ENCODE measurements around the gene DPH2.

DPH2 gene

DNA sequence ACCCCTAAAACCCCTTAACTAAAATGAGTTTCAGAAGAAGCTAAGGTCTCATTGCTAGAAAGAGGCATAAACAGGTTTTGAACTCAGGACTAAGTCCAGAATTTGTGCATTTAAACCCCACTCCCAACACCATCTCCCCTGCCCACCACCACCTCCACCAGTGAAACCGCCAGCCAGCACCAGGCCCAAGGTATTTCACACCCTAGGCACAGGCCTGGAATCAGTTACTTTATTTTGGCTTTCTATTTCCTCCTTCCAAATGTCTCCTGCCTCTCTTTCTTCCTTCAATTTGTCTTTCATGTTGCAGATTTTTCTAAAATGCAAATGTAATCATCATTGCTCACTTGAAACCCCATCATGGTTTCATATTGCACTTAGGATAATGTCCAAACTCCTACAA, 24.9 kb upstream of the DPH2 start:
- no peak for DNase-seq (ENCODE audit: low read depth)

DNA sequence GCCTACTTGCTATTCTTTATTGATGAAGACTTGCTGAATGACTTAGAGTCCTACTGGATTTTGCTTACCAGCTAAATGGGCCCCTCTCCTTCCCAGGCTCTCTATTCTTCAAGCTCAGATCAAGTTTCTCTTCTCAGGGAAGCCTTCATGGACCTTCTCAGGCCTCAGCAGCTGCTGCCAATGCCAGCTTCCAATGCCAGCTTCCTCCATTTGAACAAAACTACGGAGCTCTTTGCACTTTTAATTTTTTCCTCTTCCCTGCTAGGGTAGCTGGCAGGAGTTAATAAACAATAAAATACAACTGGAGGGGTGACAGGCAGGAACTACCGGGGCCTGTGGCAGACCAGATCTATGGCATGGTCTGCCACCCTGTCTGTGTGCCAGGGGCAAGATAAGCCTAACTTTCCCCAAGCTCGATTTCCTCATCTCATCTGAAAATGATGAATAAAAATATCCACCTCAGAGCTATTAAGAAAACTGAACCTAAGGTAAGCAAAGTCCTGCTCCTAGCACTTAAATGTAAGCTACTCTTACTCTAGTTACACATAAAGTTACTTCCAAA, 24.1 kb upstream of the DPH2 start:
- DNase-seq (ENCODE audit: low read depth), result no peak

DNA sequence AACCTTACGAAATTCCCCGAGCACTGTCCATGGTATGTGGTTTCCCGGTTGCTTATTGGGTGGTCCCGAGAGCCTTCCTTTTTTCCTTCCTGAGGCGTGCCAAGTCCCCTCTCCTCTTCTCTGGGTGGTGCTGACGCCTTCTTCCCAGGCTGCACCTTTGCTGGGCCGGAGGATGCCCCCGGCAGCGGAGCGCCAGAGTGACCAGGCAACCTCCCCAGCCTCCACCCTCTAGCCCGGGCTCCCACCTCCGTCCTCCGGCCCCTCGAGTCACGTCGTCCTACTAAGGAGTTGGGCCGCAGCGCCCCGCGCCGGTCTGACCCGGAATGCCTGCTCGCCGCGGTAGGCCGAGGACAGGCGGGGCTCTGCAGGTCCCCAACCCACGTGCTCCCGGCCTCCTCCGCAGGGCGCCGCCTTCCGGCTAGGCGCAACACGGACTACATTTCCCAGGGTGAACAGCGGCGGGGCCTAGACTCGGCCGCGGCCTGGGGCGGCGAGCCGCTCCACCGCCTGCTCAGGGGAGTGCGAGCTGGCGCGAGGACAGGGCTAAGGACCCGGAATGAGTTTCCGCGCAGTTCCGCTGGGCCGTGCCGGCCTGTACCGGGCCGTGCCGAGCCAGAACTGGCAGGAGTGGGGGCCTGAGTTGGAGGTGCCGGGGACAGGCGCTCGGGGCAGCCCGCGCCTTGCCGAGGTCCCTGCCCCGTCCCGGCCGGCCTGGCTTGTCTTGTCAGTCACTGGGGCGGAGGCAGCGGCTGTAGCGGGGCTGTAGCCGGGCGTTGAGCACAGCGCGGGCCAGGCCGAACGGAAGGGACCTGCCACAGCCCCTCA, 23.4 kb upstream of the DPH2 start, which contains the start of gene IPO13:
Gene IPO13, plus strand, starts transcription at position 715 of the 825 bp plus-strand sequence. CDS start 651 bp downstream, outside the sequence.
- peak; percentile 80 for DNase-seq (ENCODE audit: low read depth)

DNA sequence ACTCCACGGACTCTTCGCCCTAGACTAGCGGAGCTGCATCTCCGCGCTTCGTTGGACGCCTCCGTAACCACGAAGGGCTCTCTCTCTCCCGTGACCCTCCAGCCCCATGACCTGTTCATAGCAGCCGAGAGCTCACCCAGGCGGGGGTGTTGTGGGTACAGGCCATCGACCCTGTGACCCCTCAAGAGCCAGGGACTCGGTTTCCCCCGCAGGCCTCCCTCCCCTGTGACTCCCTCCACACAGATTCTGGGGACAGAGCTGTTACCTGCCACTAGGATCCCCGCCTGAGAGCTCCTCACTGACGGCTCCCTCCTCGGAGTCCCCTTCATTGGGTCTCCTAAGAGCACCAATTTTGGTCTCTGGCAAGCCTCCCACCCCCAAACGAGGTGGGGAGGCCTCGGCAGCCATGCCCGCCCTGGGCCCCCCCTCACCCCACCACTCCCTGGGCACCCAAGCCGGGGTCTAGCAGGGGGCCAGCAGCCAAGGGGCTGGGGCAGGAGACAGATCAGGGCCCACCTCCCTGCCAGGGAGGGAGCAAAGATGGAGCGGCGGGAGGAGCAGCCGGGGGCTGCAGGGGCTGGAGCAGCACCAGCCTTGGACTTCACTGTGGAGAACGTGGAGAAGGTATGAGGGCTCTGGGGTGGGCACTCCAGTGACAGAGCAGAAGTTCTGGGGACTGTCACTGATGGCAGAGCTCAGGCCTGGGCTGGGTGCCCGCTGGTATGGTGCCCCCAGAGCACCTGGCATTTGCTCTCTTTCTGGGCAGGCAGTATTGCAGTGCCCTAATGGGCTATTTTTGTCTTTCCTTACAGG, 22.5 kb upstream of the DPH2 start:
- DNase-seq (ENCODE audit: low read depth), result no peak

DNA sequence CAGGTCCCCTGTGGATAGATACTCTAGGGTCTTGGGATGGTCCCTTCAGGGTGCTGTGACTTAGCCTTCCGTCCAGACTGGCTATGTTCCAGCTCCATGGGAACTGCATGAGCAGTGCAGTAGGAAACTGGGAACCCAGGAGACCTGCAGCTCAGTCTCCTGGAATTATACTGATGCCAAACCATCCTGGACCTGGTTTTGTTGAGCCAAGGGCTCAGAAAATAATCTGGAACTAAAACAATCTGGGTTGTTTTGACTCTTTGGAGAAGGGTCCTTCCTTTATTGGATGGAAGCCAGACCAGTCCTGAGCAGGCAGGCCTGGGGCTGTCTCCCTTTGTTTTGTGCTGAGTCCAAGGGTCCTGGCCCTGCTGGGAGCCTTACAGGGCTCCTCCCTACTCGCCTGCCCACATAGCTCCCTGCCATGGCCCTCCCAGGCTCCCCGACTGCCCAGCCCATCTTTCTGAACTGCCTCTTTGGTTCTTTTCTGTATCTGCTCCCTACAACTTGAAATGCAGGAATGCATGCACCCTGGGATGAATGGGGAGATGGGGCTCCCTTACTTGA, 21.9 kb upstream of the DPH2 start:
- DNase-seq (ENCODE audit: low read depth), result no peak

DNA sequence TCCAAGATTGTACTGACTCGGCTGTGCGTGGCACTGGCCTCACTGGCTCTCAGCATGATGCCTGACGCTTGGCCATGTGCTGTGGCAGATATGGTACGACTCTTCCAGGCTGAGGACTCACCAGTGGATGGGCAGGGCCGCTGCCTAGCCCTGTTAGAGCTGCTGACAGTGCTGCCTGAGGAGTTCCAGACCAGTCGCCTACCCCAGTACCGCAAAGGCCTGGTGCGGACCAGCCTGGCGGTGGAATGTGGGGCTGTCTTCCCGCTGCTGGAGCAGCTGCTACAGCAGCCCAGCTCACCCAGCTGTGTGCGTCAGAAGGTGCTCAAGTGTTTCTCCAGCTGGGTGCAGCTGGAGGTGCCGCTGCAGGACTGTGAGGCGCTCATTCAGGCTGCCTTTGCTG, 20.1 kb upstream of the DPH2 start:
- DNase-seq (ENCODE audit: low read depth), result no peak

DNA sequence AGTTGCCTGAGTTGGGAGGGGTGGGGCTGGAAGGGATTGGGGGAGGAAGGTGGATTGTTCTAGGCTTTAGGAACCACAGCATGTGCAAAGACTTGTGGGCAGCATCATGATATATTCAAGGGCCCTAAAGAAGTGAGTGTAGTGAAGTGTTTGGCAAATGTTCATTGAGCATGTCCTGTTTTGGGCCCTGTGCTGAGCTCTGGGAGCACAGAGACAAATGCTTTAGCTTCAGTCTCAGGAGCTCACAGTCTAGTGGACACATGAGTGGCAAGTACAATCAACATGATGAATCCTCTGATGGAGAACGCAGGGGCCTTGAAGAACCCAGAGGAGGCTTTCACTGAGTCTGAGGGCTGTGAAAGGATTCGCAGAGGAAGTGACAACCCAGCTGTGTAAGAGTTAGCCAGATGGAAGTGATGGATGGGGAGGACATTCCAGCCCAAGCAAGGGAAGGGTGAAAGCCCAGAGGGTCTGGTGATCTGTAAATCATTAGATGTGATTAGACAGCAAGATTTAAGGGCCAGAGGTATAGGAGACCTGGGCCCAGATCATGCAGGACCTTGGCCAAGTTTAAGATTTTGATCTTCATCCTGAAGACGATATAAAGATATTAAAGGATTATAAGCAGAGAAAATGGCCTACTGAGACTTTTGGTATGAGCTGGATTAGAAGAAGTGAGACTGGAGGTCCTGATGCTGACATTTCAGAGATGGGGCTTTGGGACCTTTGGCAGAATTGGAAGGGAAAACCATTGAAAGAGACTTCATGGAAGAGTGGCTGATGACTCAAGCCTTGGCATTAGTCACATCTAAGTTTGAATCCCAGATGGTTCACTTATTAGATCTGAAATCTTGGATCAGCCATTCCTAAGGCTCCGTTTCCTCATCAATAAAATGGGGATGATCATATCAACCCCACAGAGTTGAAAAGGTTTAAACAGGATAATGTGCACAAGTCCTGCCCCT, 18.5 kb upstream of the DPH2 start:
- no peak for DNase-seq (ENCODE audit: low read depth)

DNA sequence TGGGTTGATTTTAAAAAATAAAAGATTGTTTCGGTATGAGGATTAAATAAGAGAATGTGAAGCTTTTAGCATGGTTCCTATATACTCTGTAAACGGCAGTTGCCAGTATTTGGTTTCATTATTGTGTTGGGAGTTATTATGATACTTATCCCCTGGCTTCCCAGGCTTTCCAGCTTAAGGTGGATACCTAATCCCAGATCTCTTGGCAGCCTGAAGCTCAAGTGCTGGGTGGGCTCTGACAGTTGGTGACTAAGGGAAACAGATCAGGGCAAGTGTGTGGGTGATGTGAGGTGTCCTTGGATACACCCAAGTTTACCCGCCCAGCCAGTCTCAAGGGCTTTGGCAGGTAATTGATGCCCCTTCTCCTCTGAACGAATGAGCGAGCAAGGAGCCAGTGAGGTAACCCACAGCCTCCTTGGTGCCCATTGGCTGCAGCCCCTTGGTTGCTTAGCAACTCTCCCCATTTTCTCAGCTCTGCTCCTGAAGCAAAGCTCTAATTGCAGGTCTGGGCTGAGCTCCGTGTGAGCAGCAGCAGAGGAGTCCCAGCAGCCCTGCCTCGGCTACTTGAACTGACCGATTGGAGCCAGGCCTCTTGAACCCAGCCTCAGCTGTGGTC, 17.0 kb upstream of the DPH2 start:
- DNase-seq (ENCODE audit: low read depth), result no peak

DNA sequence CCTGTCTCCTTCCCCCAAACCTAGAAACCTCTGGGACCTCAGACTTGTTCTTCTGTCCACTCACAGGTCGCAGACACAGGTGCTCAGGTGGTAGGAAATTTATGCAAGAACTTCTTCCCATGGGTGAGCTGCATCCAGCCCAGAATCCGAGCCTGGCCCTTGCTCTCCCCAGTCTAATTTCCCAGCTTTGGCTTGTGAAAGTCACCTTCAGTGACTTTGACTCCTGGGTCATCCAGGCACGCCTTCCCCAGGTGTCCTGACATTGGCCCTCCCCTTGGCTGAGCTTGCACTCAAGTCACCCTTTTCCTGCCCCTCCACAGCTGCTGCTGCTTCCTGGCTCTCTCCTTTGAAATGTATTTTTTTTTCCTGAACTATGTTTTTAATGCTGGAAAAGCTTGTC, 16.4 kb upstream of the DPH2 start:
- DNase-seq (ENCODE audit: low read depth), result no peak

DNA sequence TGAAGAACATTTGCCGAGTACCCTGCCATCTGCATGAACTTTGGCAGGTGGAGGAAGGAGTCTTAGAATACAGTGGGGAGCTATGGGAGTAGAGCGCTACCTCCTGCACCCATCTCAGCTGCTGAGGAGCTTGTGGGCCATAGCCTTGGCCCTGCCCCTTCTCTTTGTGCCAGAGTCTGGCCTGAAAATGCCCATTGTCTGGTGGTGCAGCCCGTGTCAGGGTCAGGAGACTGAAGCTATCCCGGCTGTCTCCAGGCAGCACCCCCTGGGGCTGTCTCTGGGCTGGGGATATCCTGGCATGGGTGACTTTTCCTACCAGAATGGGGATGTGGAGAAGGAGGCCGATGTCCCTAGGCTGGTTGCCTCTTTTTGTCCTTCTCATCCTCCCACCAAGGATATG, 15.8 kb upstream of the DPH2 start:
- DNase-seq (ENCODE audit: low read depth), result no peak

DNA sequence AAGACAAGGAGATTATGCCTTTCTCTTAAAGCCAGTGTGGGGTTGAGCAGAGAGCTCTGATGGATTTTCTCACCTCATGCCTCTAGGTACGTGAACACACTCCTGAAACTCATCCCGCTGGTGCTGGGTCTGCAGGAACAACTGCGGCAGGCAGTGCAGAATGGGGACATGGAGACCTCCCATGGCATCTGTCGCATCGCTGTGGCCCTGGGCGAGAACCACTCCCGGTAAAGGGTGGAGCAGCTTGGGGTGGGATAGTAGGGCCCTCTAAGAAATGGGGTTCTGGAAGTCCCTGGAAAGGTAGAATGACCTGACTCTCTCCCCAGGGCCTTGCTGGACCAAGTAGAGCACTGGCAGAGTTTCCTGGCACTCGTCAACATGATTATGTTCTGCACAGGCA, 13.6 kb upstream of the DPH2 start:
- no peak for DNase-seq (ENCODE audit: low read depth)

DNA sequence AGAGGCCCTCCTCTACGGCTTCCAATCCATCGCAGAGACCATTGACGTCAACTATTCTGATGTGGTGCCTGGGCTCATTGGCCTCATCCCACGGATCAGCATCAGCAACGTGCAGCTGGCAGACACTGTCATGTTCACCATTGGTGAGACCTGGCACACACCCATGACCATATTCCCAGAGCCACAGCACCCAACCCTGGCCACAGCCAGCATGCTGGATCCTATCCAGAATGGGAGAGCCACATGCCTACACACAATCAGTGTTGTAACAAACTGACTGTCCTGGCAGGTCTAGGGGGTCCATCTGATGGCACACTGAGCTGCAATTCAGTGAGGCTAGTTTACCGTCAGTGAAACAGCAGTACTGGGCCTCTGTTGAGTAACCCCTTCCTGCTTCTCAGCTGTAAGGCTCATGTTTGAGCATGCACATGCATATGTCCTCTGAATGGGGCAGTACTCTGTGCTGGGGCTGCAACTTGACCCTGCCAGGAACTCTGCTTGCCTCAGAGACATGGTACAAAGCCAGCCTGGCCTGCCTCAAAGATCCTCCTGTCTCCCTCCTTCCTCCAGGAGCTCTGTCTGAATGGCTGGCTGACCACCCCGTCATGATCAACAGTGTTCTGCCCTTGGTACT, 12.3 kb upstream of the DPH2 start:
- DNase-seq (ENCODE audit: low read depth), result no peak

DNA sequence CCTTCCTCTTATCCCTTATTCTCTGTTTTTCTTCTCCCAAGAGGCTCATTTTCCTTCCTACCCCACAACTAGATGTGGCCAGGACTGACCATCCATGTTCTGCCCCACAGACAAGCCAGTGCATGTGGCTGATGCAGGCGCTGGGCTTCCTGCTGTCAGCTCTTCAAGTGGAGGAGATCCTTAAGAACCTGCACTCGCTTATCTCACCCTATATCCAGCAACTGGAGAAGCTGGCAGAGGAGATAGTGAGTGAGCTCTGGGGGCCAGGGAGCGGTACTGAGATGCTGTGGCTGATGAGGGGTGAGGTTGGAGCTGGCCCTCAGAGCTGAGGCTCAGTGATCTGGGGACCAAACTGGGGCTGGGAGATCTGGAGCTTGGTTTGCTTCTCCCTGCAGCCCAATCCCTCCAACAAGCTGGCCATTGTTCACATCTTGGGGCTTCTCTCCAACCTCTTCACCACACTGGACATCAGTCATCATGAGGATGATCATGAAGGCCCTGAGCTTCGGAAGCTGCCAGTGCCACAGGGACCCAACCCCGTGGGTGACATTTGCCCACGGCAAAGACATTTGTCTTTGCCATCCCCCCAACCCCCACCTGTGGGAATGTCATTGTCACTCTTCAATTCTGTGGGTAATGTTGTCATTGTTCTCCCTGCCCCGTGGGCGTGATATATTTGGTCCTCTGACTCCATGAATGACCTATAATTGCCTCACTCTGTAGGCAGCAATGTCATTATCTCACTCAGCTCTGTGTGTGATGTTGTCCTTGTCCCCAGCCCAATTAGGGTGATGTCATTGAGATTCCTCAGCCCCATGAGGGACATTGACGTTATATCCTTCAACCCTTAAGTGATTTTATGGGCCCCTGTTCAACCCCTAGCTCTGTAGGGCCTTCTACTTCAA, 11.2 kb upstream of the DPH2 start:
- no peak for DNase-seq (ENCODE audit: low read depth)

DNA sequence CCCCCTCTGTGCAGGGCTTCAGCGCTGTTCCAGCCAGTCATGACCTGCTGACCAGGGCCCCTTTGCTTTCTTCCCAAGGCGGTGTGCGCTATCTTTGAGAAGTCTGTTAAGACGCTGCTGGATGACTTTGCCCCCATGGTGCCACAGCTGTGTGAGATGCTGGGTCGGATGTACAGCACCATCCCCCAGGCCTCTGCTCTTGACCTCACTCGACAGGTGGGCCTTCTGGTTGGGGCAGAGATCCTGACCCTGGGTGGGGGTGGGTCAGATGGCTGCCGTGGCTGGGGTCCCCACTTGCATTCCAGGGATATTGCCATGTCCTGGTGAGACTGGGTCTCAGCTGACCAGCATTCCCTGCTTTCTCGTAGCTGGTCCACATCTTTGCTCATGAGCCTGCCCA, 9.0 kb upstream of the DPH2 start:
- DNase-seq (ENCODE audit: low read depth), result no peak

DNA sequence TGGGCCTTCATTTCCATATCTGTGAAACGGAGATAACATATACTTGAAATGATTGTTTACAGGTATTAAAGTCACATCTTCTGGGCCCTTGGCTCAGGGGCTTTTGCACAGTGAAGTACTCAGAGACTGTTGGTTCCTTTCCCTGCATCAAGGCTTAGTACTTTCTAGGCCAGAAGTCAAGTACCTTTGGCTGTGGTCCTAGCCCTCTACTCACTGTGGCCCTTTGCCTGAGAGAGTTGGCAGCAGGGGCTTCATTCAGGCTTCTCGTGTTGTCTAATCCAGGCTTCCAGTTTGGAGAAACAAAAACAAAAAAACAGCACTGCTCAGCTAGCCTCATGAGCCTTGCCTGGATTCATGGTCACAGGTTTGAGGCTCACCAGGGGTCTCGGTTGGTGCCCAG, 8.1 kb upstream of the DPH2 start:
- DNase-seq (ENCODE audit: low read depth), result no peak

DNA sequence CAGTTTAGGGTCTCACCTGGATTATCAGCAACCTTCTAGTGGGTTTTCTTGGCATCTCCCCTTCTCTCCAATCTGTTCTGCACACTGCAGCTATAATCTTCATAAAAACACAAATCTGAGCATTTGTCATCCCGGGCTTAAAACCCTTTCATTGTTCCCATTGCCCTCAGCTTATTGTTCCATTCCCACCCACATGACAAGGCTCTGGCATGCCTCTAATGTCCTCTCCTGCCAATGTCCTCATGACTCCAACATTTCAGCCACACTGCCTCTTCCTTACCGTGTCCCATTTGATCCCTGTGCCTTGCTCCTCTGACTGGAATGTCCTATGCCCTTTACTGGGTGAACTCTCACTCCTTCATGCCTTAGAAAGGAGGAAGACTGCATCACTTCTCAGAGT, 7.5 kb upstream of the DPH2 start:
- no peak for DNase-seq (ENCODE audit: low read depth)

DNA sequence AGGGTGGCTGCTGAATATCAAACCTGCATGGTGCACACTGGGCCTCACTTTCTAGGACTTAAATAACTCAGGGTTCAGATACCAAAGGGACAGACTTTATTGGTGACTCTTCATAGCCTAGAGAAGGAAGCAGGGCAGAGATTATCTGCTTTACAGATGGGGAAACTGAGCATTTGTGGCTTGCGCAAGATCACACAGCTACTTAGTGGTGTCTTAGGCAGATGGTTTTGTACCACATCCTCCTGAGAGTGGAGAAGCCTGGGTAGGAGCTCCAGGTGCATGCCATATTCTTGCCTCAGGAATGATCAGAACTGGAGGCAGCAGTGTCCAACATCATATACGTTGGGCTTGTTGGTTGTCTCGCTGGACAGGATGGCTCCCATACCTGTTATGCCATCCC, 6.8 kb upstream of the DPH2 start:
- no peak for DNase-seq (ENCODE audit: low read depth)

DNA sequence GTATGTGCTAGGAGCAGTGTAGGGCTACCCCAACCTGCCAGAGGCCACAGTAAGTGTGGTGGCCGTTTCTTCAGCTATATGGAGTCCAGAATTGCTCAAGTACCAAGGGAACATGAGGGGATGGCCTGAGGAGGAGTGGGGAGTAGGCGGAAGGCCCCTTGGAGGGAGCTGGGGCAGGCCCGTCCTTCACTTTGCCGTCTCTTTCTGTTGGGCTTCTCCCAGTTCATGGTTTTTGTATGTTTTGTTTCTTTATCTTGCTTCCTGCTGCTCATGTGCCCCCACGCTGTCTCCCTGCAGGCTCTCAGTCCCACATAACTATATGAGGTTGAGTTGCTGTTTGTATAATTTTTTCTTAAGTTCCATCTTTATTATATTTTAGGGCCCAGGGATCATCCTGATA, 5.9 kb upstream of the DPH2 start:
- no peak for DNase-seq (ENCODE audit: low read depth)

DNA sequence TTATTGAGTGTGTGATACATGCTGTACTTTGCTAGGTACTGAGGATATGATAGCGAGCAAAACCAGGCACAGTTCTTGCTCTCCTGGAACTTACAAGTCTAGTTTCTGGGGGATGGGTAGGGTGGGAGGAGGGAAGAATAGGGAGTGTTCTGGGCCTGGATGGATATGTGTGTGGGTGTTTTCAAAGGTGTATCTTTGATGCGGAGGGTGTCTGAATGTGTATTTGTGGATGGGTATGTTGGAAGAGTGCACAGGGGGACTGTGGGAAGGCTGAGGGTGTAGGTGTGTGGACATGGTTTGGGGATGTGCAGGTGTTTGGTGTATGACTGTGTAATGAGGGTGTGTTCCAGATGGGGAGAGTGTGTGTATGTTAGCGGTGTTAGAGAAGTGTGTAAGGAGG, 4.5 kb upstream of the DPH2 start:
- no peak for DNase-seq (ENCODE audit: low read depth)

All from stimulated activated CD8-positive, alpha-beta memory T cell treated with anti-CD3 and anti-CD28 coated beads, Interleukin-15, amount 100 ng/mL, for 24 hours (primary cell).